Body of pancreas (tissue), 4 donors: ENCODE data around the gene ZBTB21. TPM values are rescaled to one million over a fixed set of nuclear protein-coding genes. Genes with fewer than 3 reads are reported as not detected.

Source experiments
- ATAC-seq: fragments of 150-250 bp; one replicate; pipeline ENCODE4 v1.9.1; 2016
- DNase-seq, 4 donors: peaks; one replicate each; pipeline ENCODE4 v3.0.0-alpha.2; 2019
- H3K27ac ChIP-seq, 4 donors: fragments of 200-600 bp; sonication (generic); 1 replicate in 3 of 4; 2 replicates in 1 of 4; pipeline versions ENCODE4 v1.5.1 to v1.6.1; 2016 to 2019; ENCODE audit warnings: mild to moderate bottlenecking in 1 of 4, mixed read lengths in 1 of 4, moderate library complexity in 1 of 4
- H3K27me3 ChIP-seq, 2 donors: fragments of 200-600 bp; sonication (generic); one replicate each; pipeline ENCODE4 v1.6.0; 2016; ENCODE audit warnings: mild to moderate bottlenecking in 1 of 2
- H3K36me3 ChIP-seq, 2 donors: fragments of 200-600 bp; sonication (generic); replicated peaks in 1 of 2; 2 replicates each; pipeline ENCODE4 v1.5.1; 2016; ENCODE audit warnings: low read depth in 2 of 2; ENCODE audit not compliant: insufficient read depth in 1 of 2
- H3K4me1 ChIP-seq: fragments of 200-600 bp; sonication (generic); one replicate; pipeline ENCODE4 v1.6.0; 2016
- H3K4me3 ChIP-seq, 2 donors: fragments of 200-600 bp; sonication (generic); 1 replicate in 1 of 2; 2 replicates in 1 of 2; pipeline ENCODE4 v1.5.1; 2016 to 2019
- H3K9me3 ChIP-seq, 3 donors: fragments of 200-600 bp; sonication (generic); 1 replicate in 2 of 3; 2 replicates in 1 of 3; pipeline ENCODE4 v1.5.1; 2016
- POLR2A ChIP-seq, 3 donors: fragments of 450-650 bp; IDR thresholded peaks; one replicate each; pipeline ENCODE4 v1.6.1; 2016; ENCODE audit warnings: antibody characterized with exemption in 3 of 3, mild to moderate bottlenecking in 2 of 3
- WGBS, 2 donors: methylation state at CpG; one replicate each; pipeline ENCODE4 v1.1.5; 2017; 5-methylcytosine and 5-hydroxymethylcytosine counted together
- intact Hi-C: fragments of 100-400 bp; cut with DNase I; formaldehyde crosslinking; loops from one replicate; pipeline ENCODE4 v1.15.1; 2023
- total RNA-seq, 2 donors: library from RNA; depleted of rRNA; stranded (reverse); fragments of >200 nt; gene quantifications; one replicate each; pipeline ENCODE4 v1.1.0, GENCODE V29; 2016
- TF ChIP-seq, protein P1 (sequence below), 7 experiments: fragments of 450-650 bp in 4 of 7; fragments of 200-600 bp in 3 of 7; sonication (generic) in 3 of 7; IDR thresholded peaks; one replicate each; pipeline ENCODE4 v1.5.1; 2016 to 2019; ENCODE audit warnings: antibody characterized with exemption in 7 of 7

ZBTB21 gene
- total RNA-seq, 2 donors from 2014 or later: 4.2 to 10.2 TPM

DNA sequence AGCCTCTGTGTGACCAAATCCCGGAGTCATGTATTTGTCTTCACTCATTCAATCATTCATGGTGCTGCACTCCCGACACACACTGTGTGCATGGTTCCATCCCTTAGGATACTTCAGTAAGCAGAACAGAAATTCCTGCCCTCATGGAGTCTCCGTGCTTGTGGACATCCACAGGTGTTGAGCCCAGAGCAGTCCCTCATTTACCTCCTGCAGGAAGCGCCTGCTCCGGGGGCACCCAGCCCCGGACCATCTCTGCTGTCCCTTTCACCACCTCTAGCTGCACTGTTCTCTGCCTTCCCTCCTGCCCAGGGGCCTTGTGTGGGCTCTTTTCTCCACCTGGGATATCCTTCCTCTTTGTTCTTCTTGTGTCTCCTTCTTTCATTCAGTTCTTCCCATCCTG is 9.5 kb upstream of the ZBTB21 start:
- intact Hi-C loops: loop anchor here (10.0 kb wide), 1 partner anchor 85 kb away; no protein-coding TSS in a partner anchor

DNA sequence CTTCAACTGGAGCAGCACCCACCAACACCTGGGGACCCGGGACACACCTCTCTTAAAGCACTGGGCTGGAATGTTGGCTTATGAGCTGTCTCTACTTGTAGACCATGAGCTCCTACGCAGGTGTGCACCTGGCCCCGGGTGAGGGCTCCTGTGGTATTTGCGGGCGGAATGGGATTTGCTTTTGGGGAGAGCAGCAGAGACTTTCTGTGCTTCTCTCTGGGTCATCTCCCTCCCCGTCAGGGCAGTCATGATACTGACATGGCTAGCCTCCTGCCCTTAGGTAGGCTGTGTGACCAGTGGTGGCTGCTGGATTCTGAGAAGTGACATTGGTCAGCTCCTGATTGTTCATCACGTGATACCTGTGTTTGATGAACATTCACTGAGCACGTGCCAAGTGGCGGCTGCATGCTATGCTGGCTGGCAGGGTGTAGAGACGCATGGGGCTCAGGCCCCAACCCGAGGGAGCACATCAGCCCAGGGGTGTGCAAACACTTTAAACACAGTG is 9.0 kb upstream of the ZBTB21 start:
- Histone ChIP-seq H3K36me3 (no peaks in the 10 kb centered on the region), H3K4me3 (no peak overlapping the region), H3K27me3 (no peaks in the 10 kb centered on the region), H3K27ac (no peak overlapping the region), H3K9me3 (no peaks in the 10 kb centered on the region), H3K4me1 (no peaks in the 10 kb centered on the region)
- ATAC-seq (no peak), DNase-seq (peak in 1 of 4 donors; percentile 24)
- no peak for TF ChIP-seq POLR2A (IDR thresholded peaks at IDR 0.05)
- TF ChIP-seq, protein P1, sequence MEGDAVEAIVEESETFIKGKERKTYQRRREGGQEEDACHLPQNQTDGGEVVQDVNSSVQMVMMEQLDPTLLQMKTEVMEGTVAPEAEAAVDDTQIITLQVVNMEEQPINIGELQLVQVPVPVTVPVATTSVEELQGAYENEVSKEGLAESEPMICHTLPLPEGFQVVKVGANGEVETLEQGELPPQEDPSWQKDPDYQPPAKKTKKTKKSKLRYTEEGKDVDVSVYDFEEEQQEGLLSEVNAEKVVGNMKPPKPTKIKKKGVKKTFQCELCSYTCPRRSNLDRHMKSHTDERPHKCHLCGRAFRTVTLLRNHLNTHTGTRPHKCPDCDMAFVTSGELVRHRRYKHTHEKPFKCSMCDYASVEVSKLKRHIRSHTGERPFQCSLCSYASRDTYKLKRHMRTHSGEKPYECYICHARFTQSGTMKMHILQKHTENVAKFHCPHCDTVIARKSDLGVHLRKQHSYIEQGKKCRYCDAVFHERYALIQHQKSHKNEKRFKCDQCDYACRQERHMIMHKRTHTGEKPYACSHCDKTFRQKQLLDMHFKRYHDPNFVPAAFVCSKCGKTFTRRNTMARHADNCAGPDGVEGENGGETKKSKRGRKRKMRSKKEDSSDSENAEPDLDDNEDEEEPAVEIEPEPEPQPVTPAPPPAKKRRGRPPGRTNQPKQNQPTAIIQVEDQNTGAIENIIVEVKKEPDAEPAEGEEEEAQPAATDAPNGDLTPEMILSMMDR (IDR thresholded peaks at IDR 0.05): no peak
- intact Hi-C loops: loop anchor here (10.0 kb wide), 1 partner anchor 86 kb away; no protein-coding TSS in a partner anchor
- WGBS, 2 donors: 63 to 73% methylated on average over 8 to 11 of the region's 11 CpGs

More for the DNA sequence above, 9.5 kb upstream of the ZBTB21 start:
- 67 to 95% methylated on average over 6 of the region's 6 CpGs for WGBS, 2 donors
- Histone ChIP-seq H3K36me3 (no peaks in the 10 kb centered on the region), H3K27ac (no peak overlapping the region), H3K9me3 (no peaks in the 10 kb centered on the region), H3K4me3 (no peak overlapping the region), H3K4me1 (no peaks in the 10 kb centered on the region), H3K27me3 (no peaks in the 10 kb centered on the region)
- TF ChIP-seq POLR2A (IDR thresholded peaks at IDR 0.05): no peak
- TF ChIP-seq, protein P1 (IDR thresholded peaks at IDR 0.05): no peak
- ATAC-seq: no peak
- DNase-seq: no peak

DNA sequence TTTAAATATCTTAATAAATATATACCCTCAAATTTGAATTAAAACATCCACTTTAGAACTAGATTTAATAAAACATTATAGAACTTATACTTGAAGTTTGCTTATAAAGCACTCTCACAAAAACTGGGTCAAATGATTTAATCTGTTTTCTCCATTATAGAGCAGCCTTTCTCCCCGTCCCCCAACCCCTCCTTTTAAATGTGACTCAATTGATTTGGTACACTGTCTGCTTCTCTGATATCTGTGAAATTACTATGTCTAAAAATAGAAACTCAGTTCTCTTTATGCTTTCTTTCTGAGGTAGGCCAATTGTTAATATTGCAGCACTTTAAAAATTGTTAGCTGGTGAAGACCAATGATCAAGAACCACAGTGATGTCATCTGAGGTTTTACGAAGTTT is 6.9 kb upstream of the ZBTB21 start:
- no peak for TF ChIP-seq POLR2A (IDR thresholded peaks at IDR 0.05)
- TF ChIP-seq, protein P1 (IDR thresholded peaks at IDR 0.05): no peak
- Histone ChIP-seq H3K4me3 (no peak overlapping the region), H3K36me3 (no peaks in the 10 kb centered on the region), H3K9me3 (no peaks in the 10 kb centered on the region), H3K27me3 (no peaks in the 10 kb centered on the region), H3K4me1 (no peaks in the 10 kb centered on the region), H3K27ac (no peak overlapping the region)
- no peak for DNase-seq
- intact Hi-C loops: loop anchor here (10.0 kb wide), 1 partner anchor 88 kb away; no protein-coding TSS in a partner anchor
- 72 to 86% methylated on average over 2 of the region's 2 CpGs for WGBS, 2 donors
- ATAC-seq: no peak

DNA sequence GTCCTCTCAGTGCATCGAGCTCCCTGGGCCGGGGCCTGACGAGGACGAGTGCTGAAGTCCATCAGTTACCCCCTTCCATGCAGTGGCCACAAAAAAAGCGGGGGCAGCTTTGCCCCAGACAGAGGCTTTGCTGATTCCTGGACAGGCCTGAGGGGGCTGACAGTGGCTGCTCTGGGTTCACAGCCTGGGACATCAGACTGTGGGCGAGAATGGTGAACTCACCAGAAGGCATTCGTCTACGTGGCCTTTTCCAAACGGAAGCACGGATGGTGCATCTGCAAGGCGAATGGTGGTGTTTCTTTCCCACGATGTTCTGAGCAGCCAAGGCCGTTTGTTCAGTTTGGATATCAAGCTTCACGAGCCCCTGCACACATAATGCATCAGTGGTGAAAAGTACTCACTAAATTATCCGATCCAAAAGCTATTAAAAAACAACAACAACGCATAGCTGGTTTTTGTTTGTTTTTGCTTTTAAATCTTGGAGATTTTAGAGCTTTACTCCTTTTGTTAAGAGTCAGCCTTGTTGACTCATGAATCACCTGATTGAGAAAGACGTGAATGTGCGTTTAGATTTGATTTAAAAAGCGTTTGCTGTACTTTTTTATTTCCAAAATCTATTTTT is 6.3 kb upstream of the ZBTB21 start:
- Histone ChIP-seq H3K4me1 (peaks cover 2% of the 10 kb centered on the region), H3K27ac (no peak overlapping the region), H3K9me3 (no peaks in the 10 kb centered on the region), H3K4me3 (no peak overlapping the region), H3K36me3 (no peaks in the 10 kb centered on the region), H3K27me3 (no peaks in the 10 kb centered on the region)
- no peak for ATAC-seq
- TF ChIP-seq POLR2A (IDR thresholded peaks at IDR 0.05): no peak
- TF ChIP-seq, protein P1 (IDR thresholded peaks at IDR 0.05): no peak
- intact Hi-C loops: loop anchor here (10.0 kb wide), 1 partner anchor 88 kb away; no protein-coding TSS in a partner anchor
- no peak for DNase-seq
- 79 to 81% methylated on average over 19 of the region's 19 CpGs for WGBS, 2 donors
